Ishikawa (cell line): ENCODE results near the gene CNTNAP2.

ENCODE experiments used
- CEBPB ChIP-seq: IDR thresholded peaks from 2 replicates; pipeline ENCODE4 v1.6.1; 2012
- CREB1 ChIP-seq: IDR thresholded peaks from 2 replicates; pipeline ENCODE4 v1.6.1; 2012; ENCODE audit warnings: low read depth
- EGR1 ChIP-seq: IDR thresholded peaks from 2 replicates; pipeline ENCODE4 v1.6.1; 2012
- EP300 ChIP-seq: IDR thresholded peaks from 2 replicates; pipeline ENCODE4 v1.6.1; 2012; ENCODE audit warnings: borderline replicate concordance
- FOXM1 ChIP-seq: IDR thresholded peaks from 2 replicates; pipeline ENCODE4 v1.6.1; 2012; ENCODE audit warnings: low read depth, borderline replicate concordance
- NFIC ChIP-seq: IDR thresholded peaks from 2 replicates; pipeline ENCODE4 v1.6.1; 2012
- RAD21 ChIP-seq: IDR thresholded peaks from 2 replicates; pipeline ENCODE4 v1.6.1; 2012; ENCODE audit warnings: low read depth
- TAF1 ChIP-seq: IDR thresholded peaks from 2 replicates; pipeline ENCODE4 v1.6.1; 2012; ENCODE audit warnings: low read depth, mild to moderate bottlenecking
- TCF12 ChIP-seq: IDR thresholded peaks from 2 replicates; pipeline ENCODE4 v1.6.1; 2012; ENCODE audit warnings: low read depth
- TEAD4 ChIP-seq: IDR thresholded peaks from 2 replicates; pipeline ENCODE4 v1.6.1; 2012
- YY1 ChIP-seq: IDR thresholded peaks from 2 replicates; pipeline ENCODE4 v1.6.1; 2012; ENCODE audit warnings: low read depth
- ZBTB7A ChIP-seq: IDR thresholded peaks from 2 replicates; pipeline ENCODE4 v1.6.1; 2012; ENCODE audit warnings: low read depth
- TF ChIP-seq, protein P1 (sequence below): IDR thresholded peaks from 2 replicates; pipeline ENCODE4 v1.6.1; 2012
- TF ChIP-seq, protein P2 (sequence below): IDR thresholded peaks from 2 replicates; pipeline ENCODE4 v1.6.1; 2012
- TF ChIP-seq, protein P3 (sequence below): IDR thresholded peaks from 2 replicates; pipeline ENCODE4 v1.6.1; 2012; ENCODE audit warnings: low read depth, mild to moderate bottlenecking

The CNTNAP2 gene

DNA sequence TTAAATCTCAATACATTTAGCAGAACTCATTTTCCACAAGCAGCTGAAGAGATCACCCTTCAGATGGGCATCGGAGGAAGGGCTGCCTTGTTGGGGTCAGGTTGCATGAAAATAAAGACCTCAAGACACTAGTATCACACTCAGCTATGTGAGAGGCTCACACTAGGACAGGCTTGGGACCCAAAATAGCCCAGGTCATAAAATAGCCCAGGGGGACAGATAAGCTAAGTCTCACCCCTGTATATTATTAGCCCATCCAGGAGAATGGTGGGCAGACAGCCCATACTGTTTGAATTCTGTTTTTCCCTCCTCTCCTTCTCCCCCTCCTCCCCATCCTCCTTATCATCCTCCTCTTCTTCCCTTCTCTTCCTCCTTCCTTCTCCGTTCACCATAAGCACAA lies 2058.9 kb downstream of the CNTNAP2 start:
- TF ChIP-seq RAD21 (no peak), TAF1 (no peak), FOXM1 (no peak), EGR1 (no peak), EP300 (no peak), TCF12 (no peak), YY1 (no peak), CREB1 (no peak)
- TF ChIP-seq, protein P1, sequence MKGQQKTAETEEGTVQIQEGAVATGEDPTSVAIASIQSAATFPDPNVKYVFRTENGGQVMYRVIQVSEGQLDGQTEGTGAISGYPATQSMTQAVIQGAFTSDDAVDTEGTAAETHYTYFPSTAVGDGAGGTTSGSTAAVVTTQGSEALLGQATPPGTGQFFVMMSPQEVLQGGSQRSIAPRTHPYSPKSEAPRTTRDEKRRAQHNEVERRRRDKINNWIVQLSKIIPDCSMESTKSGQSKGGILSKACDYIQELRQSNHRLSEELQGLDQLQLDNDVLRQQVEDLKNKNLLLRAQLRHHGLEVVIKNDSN = no peak
- TF ChIP-seq, protein P2, sequence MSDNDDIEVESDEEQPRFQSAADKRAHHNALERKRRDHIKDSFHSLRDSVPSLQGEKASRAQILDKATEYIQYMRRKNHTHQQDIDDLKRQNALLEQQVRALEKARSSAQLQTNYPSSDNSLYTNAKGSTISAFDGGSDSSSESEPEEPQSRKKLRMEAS = no peak

DNA sequence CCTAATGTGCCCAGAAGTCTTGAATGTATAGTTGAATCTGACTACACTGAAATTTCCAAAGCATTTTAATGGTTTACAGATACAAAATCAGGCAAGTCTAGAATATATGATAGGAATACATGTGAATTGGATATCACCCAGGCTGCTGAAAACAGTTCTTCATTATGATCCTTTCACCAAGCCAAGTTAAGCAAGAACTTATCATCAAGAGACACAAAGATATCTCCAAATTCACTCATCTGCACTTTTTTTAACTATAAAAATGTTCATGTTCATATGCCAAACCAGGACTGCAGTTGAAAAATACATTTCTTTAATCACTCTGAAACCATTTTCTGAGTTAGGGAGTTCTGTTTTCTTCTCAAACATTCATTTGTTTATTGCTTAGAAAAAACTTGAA lies 2061.4 kb downstream of the CNTNAP2 start:
- TF ChIP-seq TAF1 (no peak), EP300 (no peak), ZBTB7A (no peak), YY1 (no peak), EGR1 (no peak), CEBPB (no peak), NFIC (no peak), TEAD4 (no peak), TCF12 (no peak), CREB1 (no peak), RAD21 (no peak)
- TF ChIP-seq, protein P2 = no peak
- TF ChIP-seq, protein P3, sequence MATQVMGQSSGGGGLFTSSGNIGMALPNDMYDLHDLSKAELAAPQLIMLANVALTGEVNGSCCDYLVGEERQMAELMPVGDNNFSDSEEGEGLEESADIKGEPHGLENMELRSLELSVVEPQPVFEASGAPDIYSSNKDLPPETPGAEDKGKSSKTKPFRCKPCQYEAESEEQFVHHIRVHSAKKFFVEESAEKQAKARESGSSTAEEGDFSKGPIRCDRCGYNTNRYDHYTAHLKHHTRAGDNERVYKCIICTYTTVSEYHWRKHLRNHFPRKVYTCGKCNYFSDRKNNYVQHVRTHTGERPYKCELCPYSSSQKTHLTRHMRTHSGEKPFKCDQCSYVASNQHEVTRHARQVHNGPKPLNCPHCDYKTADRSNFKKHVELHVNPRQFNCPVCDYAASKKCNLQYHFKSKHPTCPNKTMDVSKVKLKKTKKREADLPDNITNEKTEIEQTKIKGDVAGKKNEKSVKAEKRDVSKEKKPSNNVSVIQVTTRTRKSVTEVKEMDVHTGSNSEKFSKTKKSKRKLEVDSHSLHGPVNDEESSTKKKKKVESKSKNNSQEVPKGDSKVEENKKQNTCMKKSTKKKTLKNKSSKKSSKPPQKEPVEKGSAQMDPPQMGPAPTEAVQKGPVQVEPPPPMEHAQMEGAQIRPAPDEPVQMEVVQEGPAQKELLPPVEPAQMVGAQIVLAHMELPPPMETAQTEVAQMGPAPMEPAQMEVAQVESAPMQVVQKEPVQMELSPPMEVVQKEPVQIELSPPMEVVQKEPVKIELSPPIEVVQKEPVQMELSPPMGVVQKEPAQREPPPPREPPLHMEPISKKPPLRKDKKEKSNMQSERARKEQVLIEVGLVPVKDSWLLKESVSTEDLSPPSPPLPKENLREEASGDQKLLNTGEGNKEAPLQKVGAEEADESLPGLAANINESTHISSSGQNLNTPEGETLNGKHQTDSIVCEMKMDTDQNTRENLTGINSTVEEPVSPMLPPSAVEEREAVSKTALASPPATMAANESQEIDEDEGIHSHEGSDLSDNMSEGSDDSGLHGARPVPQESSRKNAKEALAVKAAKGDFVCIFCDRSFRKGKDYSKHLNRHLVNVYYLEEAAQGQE = no peak

DNA sequence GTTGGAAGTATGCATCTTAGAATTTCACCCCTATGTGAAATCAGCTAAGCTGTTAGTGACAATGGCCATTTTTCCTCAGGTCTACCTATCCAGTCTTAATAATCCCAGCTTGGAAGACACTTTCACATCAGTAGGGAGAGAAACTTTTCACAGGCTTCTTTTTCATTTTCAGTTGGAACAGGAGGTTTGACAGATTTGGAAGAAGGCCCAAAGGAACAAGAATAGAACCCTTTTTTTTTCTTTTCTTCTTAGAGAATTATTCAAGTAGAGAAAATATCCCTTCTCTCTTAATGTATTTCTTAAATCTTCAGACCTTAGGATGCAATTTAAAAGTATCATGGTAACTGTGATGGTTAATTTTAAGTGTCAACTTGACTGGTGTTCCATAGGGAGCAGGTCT lies 2063.5 kb downstream of the CNTNAP2 start:
- no peak for TF ChIP-seq RAD21

DNA sequence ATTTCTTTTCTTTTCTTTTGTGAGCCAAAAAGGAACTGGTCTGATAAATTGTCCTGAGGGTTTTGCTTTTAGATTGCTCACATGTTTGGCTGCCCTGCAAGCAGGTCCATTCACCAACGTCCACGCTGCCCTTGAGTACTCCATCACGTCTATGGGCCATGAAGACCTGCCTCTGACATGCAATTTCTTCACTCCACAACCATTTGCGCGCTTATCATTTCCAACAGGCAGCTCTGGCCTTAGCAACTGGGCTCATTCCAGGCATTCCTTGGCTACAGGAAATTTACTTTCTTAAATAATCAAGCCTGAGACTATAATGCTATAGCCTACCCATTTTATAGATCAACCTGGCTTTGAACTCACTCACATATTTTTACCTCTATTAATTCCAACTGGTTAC lies 2065.7 kb downstream of the CNTNAP2 start:
- TF ChIP-seq TCF12 (no peak), EGR1 (no peak), CREB1 (no peak), CEBPB (no peak), TEAD4 (no peak), EP300 (no peak), YY1 (no peak), FOXM1 (no peak), NFIC (no peak), RAD21 (no peak)

DNA sequence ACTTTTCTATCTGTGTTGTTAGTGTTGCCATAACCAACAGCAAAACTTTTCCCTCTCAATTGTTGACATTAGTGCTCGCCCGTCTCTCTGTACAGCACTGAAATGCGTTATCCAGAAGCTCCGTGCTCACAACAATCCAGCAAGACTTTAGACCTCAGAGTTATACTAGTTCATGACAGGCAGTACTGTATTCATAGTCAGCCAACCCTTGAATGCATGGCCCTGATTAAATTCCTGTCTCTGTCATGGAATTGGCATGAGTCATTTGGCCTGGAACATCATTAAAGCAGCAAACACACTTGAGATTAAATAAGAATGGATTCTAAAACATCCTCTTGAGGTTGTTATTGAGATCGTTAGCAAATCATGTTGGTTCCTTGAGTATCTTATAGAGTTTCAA lies 2068.4 kb downstream of the CNTNAP2 start:
- TF ChIP-seq YY1 = no peak
- TF ChIP-seq, protein P2 = no peak
- no peak for TF ChIP-seq TCF12
- no peak for TF ChIP-seq ZBTB7A
- TF ChIP-seq EP300 = no peak
- TF ChIP-seq EGR1 = no peak
- TF ChIP-seq, protein P1 = no peak
- no peak for TF ChIP-seq TAF1
- no peak for TF ChIP-seq RAD21
- TF ChIP-seq, protein P3 = no peak
- no peak for TF ChIP-seq NFIC
- TF ChIP-seq TEAD4 = no peak
- TF ChIP-seq FOXM1 = no peak
- no peak for TF ChIP-seq CEBPB
- no peak for TF ChIP-seq CREB1

DNA sequence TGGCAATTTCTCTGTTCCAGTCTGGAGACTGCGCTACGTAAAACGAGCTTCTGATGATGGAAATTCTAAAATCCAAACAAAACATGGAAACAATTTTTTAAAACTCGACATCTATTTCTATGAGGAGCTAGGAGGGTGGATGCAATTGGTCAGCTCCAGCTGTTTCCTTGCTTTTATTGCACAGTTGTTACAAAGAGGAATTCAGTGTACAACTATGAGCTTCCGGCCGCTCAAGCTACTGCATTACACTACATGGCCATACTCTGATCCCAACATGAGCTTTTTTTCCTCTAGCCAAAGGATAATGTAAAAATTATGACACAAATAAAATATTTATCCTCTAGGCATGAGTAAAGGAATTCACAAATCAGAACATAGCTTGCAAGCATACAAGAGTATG lies 2070.9 kb downstream of the CNTNAP2 start:
- TF ChIP-seq NFIC = no peak
- TF ChIP-seq FOXM1 = no peak
- TF ChIP-seq TAF1 = no peak
- no peak for TF ChIP-seq CREB1
